NAMALWA (cell line): ENCODE measurements around the gene SLC10A4.
"Not testable (repeated sequence)": the region's sequence is repeated elsewhere in the genome, so short reads cannot be mapped to it uniquely, and the experiment has no call there.

Source experiments
- DNase-seq: peaks from one replicate; pipeline ENCODE4 v3.0.0-alpha.2; 2015; ENCODE audit warnings: low spot score

The SLC10A4 gene

GRCh38 chr4:48483006-48483776 lies at the start of gene SLC10A4:
SLC10A4 (plus strand) TSS chr4:48483343; CDS start chr4:48483562, 219 bp downstream.
- DNase-seq: no peak

- no peak for DNase-seq
Measured at GRCh38 chr4:48436318-48436717, 46.8 kb upstream of the SLC10A4 start.

- DNase-seq: no peak
Measured at GRCh38 chr4:48439988-48440387, 43.2 kb upstream of the SLC10A4 start.

- DNase-seq: not testable (repeated sequence)
Measured at GRCh38 chr4:48440914-48441313, 42.2 kb upstream of the SLC10A4 start.

GRCh38 chr4:48445704-48446103 lies 37.4 kb upstream of the SLC10A4 start:
- DNase-seq: peak; percentile 47

- DNase-seq: no peak
Measured at GRCh38 chr4:48446642-48447041, 36.5 kb upstream of the SLC10A4 start.

GRCh38 chr4:48449151-48449550 lies 34.0 kb upstream of the SLC10A4 start:
- no peak for DNase-seq

- no peak for DNase-seq
Measured at GRCh38 chr4:48450740-48451139, 32.4 kb upstream of the SLC10A4 start.

GRCh38 chr4:48451656-48452055 lies 31.5 kb upstream of the SLC10A4 start:
- DNase-seq: not testable (repeated sequence)

- no peak for DNase-seq
Measured at GRCh38 chr4:48454591-48454990, 28.6 kb upstream of the SLC10A4 start.

GRCh38 chr4:48461000-48461399 lies 22.1 kb upstream of the SLC10A4 start:
- no peak for DNase-seq

- DNase-seq: no peak
Measured at GRCh38 chr4:48462363-48462762, 20.8 kb upstream of the SLC10A4 start.

- no peak for DNase-seq
Measured at GRCh38 chr4:48467442-48467841, 15.7 kb upstream of the SLC10A4 start.

GRCh38 chr4:48467891-48468290 lies 15.3 kb upstream of the SLC10A4 start:
- no peak for DNase-seq

GRCh38 chr4:48470137-48470536 lies 13.0 kb upstream of the SLC10A4 start:
- no peak for DNase-seq

GRCh38 chr4:48470570-48470969 lies 12.6 kb upstream of the SLC10A4 start:
- no peak for DNase-seq

GRCh38 chr4:48472794-48473193 lies 10.3 kb upstream of the SLC10A4 start:
- DNase-seq: no peak

GRCh38 chr4:48475770-48476169 lies 7.4 kb upstream of the SLC10A4 start:
- DNase-seq: no peak

- DNase-seq: no peak
Measured at GRCh38 chr4:48478273-48478672, 4.9 kb upstream of the SLC10A4 start.

GRCh38 chr4:48481581-48481980 lies 1.6 kb upstream of the SLC10A4 start:
- DNase-seq: no peak

- DNase-seq: no peak
Measured at GRCh38 chr4:48483777-48484493, 792 bp downstream of the SLC10A4 start.

GRCh38 chr4:48484494-48485168 lies 1.5 kb downstream of the SLC10A4 start:
- DNase-seq: no peak

GRCh38 chr4:48489683-48490011 lies 6.5 kb downstream of the SLC10A4 start:
- DNase-seq: no peak
